OCI-LY1 (cell line): Measurements from ENCODE around the gene HOXC6.

Experiments used
- EZH2 ChIP-seq: fragments of 200-600 bp; sonication (generic), shearing (Covaris generic); IDR thresholded peaks from 2 replicates; pipeline ENCODE4 v1.8.0; 2017; ENCODE audit warnings: borderline replicate concordance, mixed run types, mild to moderate bottlenecking, antibody characterized with exemption, low read length, moderate library complexity, mixed read lengths
- TF ChIP-seq, protein P1 (sequence below): fragments of 200-600 bp; sonication (generic), shearing (Covaris generic); IDR thresholded peaks from 2 replicates; pipeline ENCODE4 v1.5.1; 2017; ENCODE audit warnings: mild to moderate bottlenecking, antibody characterized with exemption, low read length, moderate library complexity, mixed read lengths

DNA sequence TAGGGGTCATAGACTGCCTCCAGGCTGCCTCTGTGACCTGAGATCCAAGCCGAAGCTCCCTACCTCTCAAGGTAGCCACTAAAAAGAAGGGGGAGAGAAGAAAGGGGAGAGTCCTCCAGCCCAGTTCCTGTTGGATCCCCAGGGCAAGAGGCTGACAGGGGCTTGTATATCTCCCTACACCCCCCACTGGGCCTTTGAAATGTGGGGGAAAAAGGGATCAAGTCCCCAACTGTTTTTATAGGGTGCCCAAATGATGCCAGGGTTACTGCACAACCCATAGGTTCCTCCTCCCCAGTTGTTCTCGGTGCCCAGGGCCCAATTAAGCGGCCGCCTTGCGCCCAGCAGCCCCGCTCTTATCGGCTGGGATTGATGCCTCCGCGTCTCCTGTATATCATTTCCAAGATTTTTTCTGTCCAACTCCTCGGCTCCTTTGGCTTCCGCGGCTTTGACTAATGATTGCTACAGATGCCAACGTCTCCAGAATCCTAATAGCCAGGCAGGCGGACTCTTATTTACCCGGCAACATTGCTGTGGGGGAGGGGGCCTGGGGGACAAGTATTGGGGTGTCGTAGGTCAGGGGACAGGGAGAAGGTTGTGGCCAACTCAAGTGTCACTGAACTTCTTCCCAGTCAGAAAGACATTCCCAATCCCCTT lies 17.8 kb downstream of the HOXC6 start:
- TF ChIP-seq, protein P1, sequence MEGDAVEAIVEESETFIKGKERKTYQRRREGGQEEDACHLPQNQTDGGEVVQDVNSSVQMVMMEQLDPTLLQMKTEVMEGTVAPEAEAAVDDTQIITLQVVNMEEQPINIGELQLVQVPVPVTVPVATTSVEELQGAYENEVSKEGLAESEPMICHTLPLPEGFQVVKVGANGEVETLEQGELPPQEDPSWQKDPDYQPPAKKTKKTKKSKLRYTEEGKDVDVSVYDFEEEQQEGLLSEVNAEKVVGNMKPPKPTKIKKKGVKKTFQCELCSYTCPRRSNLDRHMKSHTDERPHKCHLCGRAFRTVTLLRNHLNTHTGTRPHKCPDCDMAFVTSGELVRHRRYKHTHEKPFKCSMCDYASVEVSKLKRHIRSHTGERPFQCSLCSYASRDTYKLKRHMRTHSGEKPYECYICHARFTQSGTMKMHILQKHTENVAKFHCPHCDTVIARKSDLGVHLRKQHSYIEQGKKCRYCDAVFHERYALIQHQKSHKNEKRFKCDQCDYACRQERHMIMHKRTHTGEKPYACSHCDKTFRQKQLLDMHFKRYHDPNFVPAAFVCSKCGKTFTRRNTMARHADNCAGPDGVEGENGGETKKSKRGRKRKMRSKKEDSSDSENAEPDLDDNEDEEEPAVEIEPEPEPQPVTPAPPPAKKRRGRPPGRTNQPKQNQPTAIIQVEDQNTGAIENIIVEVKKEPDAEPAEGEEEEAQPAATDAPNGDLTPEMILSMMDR, result no peak
- TF ChIP-seq EZH2, result no peak
